HepG2 (cell line): ENCODE results near the gene RHBDD2. TPM values are rescaled to one million over a fixed set of nuclear protein-coding genes. Genes with fewer than 3 reads are reported as not detected.

Experiments used
- ARID2 ChIP-seq: sonication (generic); formaldehyde crosslinking; IDR thresholded peaks from 2 replicates; pipeline ENCODE4 v1.8.1; 2022; ENCODE audit warnings: mild to moderate bottlenecking, missing genetic modification reagents, borderline replicate concordance
- ARID4A ChIP-seq: sonication (generic); formaldehyde crosslinking; IDR thresholded peaks from 2 replicates; pipeline ENCODE4 v1.5.0; 2020; ENCODE audit warnings: mild to moderate bottlenecking, missing genetic modification reagents, borderline replicate concordance
- ATF7 ChIP-seq, 2 experiments: fragments of 450-650 bp in 1 of 2; sonication (generic) in 1 of 2; formaldehyde crosslinking in 1 of 2; IDR thresholded peaks; 2 replicates each; pipeline versions ENCODE4 v1.4.0 to v1.6.1; 2016 to 2020; ENCODE audit warnings: antibody characterized with exemption in 1 of 2, mild to moderate bottlenecking in 1 of 2, missing genetic modification reagents in 1 of 2
- KIAA2018 ChIP-seq: sonication (generic); formaldehyde crosslinking; IDR thresholded peaks from 2 replicates; pipeline ENCODE4 v1.5.0; 2020; ENCODE audit warnings: mild to moderate bottlenecking, missing genetic modification reagents, borderline replicate concordance
- KLF12 ChIP-seq: sonication (generic); formaldehyde crosslinking; IDR thresholded peaks from 2 replicates; pipeline ENCODE4 v1.4.0; 2020; ENCODE audit warnings: missing genetic modification reagents, borderline replicate concordance
- POGZ ChIP-seq: sonication (generic); formaldehyde crosslinking; IDR thresholded peaks from 2 replicates; pipeline ENCODE4 v1.4.0; 2020; ENCODE audit warnings: mild to moderate bottlenecking, missing genetic modification reagents
- RAD21 ChIP-seq: fragments of 450-650 bp; formaldehyde crosslinking; IDR thresholded peaks from 2 replicates; pipeline ENCODE4 v1.5.0; 2020; ENCODE audit warnings: mild to moderate bottlenecking
- RCOR2 ChIP-seq: IDR thresholded peaks from 2 replicates; pipeline ENCODE4 v1.6.1; 2016; ENCODE audit warnings: missing biosample characterization, missing genetic modification reagents
- SOX5 ChIP-seq: IDR thresholded peaks from 2 replicates; pipeline ENCODE4 v1.6.1; 2016; ENCODE audit warnings: borderline replicate concordance
- XBP1 ChIP-seq: sonication (generic); formaldehyde crosslinking; IDR thresholded peaks from 2 replicates; pipeline ENCODE4 v1.5.0; 2020; ENCODE audit warnings: missing genetic modification reagents
- YEATS4 ChIP-seq: sonication (generic); formaldehyde crosslinking; IDR thresholded peaks from 2 replicates; pipeline ENCODE4 v1.4.0; 2020; ENCODE audit warnings: missing genetic modification reagents, borderline replicate concordance
- ZKSCAN1 ChIP-seq: fragments of 150-350 bp; IDR thresholded peaks from 2 replicates; pipeline ENCODE4 v1.6.1; 2014; ENCODE audit warnings: low read length
- polyA plus RNA-seq, 8 experiments: library from polyadenylated mRNA; depleted of rRNA in 3 of 8; stranded (reverse) in 7 of 8; unstranded in 1 of 8; fragments of >200 nt; fragmentation: Illumina TruSeq in 4 of 8; extraction: Trizol in 4 of 8; gene quantifications; 2 replicates each; pipeline versions ENCODE4 v1.2.1 to v1.2.3, GENCODE V29; 2011 to 2016; ENCODE audit warnings: low read depth in 4 of 8, missing spikeins in 1 of 8, mixed read lengths in 1 of 8; ENCODE audit not compliant: insufficient read depth in 1 of 8
- total RNA-seq, 5 experiments: library from RNA; depleted of rRNA; stranded (reverse); fragments of >200 nt; fragmentation: Illumina TruSeq; extraction: Trizol; gene quantifications; 2 replicates each; pipeline ENCODE4 v1.2.3, GENCODE V29; 2016; ENCODE audit warnings: low read depth in 1 of 5
- TF ChIP-seq, protein P1 (sequence below): fragments of 450-650 bp; IDR thresholded peaks from 2 replicates; pipeline ENCODE4 v1.6.1; 2016

The RHBDD2 gene
- total and polyA plus RNA-seq, 2 of the 13 experiments (the other 11 are each of a cell fraction or from before 2014, with no cell fraction given) = 23.1 to 26.4 TPM

- TF ChIP-seq KIAA2018 (CRISPR knock-in tag) (no peak), RCOR2 (CRISPR knock-in tag) (no peak), ARID4A (peak; percentile 21; the same call in 1 of the 2 replicates), ARID2 (CRISPR knock-in tag) (no peak), RAD21 (CRISPR knock-in tag) (no peak), YEATS4 (CRISPR knock-in tag) (peak; percentile 63; the same call in 1 of the 2 replicates), ATF7 (IDR thresholded peaks at IDR 0.05) (no peak; the same call in none of the 2 replicates), ATF7 (CRISPR knock-in tag; IDR thresholded peaks at IDR 0.05) (no peak; the same call in 1 of the 2 replicates), POGZ (CRISPR knock-in tag) (peak; percentile 76), XBP1 (CRISPR knock-in tag) (no peak), SOX5 (peak; percentile 67), ZKSCAN1 (0 out of 2 replicates have a peak, but pooled peaks have one; percentile 14), KLF12 (CRISPR knock-in tag) (0 out of 2 replicates have a peak, but pooled peaks have one; percentile 40)
- TF ChIP-seq, protein P1, sequence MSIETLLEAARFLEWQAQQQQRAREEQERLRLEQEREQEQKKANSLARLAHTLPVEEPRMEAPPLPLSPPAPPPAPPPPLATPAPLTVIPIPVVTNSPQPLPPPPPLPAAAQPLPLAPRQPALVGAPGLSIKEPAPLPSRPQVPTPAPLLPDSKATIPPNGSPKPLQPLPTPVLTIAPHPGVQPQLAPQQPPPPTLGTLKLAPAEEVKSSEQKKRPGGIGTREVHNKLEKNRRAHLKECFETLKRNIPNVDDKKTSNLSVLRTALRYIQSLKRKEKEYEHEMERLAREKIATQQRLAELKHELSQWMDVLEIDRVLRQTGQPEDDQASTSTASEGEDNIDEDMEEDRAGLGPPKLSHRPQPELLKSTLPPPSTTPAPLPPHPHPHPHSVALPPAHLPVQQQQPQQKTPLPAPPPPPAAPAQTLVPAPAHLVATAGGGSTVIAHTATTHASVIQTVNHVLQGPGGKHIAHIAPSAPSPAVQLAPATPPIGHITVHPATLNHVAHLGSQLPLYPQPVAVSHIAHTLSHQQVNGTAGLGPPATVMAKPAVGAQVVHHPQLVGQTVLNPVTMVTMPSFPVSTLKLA = no peak; the same call in 1 of the 2 replicates
These were observed 28.3 kb downstream of the RHBDD2 start (continued) for GRCh38 chr7:75906991-75907667.
